SIG-M5 treated with dmso at 0.1 percent for 504 hours (cell line): ENCODE results near the gene RREB1.
"Not testable (repeated sequence)": the region's sequence is repeated elsewhere in the genome, so short reads cannot be mapped to it uniquely, and the experiment has no call there.

Source experiments
- DNase-seq: peaks from one replicate; lab custom pipeline; 2025; ENCODE audit not compliant: unreplicated experiment; lab: John Stamatoyannopoulos, UW

The RREB1 gene

GRCh38 chr6:7258231-7258763 is 150.5 kb downstream of the RREB1 start:
- DNase-seq, result no peak

DNA sequence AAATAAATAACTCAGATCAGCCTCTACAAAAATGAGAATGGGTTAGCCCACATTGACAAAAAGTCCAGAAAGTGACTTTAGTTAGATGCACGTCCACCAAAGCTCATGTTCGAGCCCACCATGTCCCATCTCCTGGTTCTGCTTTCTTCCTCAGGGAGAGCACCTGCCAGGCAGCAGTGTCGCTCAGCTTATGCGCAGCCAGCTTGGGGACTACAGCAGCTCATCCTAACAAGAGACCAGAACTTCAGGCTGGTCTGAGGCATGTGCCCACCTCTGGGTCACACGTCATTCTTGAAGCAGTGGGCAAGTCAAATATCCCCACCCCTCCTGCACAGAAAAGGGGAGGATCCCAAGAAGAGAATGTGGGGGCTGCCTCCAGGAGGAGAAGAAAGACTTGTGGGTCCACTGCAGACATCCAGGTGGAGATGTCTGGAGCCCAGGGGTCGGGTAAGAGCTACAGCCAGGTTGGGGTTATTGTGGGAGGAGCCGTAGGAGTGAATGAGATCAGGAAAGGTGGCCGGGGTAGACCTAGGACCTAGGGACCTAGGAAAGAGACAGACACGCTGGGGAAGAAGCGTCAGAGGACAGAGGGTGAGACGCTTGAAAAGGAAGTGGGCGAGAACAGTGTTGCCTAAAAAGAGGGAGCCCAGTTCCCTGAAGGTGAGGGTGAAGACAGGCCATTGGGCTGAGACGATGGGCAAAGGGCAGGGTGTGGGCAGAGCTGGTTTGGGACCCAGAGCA is 152.7 kb downstream of the RREB1 start:
- no peak for DNase-seq

DNA sequence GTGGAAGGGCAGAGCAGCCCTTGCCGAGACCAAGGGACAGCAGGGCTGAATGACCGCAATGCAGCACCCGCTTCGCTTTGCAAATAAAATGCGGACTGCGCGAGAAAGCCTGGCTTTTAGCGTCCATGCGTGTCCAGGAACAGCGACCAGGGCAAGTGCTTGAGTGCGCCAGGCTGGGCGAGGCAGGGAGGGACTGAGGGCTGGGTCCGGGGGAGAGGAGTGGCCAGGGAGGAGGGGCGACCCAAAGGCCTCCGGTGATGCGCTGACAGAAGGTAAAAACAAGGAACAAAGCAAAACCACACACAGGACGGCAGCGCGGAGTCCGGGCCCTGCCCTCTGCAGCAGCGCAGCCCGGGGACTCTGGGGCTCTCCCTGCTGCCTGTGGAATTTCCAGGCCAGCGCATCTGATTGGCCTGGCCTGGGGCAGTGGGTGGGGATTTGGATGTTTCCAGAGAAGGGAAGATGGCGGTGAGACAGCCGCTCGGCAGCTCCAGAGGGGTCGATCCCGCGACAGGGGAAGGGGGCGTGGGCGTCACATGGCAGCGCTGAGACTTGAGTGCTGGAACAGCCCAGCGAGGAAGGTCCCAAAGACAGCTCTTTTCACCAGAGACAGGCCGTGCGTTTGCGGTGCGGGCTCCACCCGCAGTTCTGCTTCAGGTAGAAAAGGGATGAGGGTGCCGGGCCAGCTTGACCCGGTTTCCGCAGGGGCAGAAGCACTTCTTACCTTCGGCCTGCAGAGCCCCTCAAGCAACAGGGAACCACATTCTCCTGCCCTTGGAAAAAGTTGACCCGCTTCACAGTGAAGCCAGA is 153.5 kb downstream of the RREB1 start:
- peak; percentile 85 for DNase-seq

GRCh38 chr6:7261852-7262461 is 154.2 kb downstream of the RREB1 start:
- DNase-seq, result no peak

DNA sequence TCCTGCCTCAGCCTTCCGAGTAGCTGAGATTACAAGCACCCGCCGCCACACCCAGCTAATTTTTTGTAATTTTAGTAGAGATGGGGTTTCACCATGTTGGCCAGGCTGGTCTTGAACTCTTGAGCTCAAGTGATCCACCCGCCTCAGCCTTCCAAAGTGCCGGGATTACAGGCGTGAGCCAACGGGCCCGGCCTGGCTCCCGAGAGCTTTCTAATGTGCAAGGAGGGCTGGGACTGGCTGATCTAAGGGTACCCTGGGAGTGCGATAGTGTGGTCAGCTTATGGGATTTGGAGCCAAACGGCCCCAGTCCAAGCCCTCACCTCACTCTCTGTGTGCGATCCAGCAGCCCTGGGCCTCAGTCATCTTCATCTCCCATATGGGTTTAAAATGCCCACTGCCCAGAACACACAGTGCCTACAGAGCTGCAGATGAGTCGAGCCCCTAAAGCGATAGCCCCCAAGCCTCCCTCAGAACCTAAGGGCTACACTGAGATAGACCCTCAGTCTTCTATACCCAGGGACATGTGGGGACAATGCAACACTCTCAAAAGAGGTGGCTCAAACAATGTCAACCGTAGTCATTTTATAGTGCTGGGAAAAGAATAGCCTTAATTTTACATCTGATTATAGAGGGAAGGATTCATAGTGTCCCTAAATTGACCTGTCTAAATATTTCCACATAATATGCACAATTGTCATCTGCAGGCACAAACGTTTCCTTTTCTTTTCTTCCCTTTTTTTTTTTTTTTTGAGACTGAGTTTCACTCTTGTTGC is 155.2 kb downstream of the RREB1 start:
- peak; percentile 62 for DNase-seq

- not testable (repeated sequence) for DNase-seq
Observed at GRCh38 chr6:7263519-7263805, 155.7 kb downstream of the RREB1 start.

DNA sequence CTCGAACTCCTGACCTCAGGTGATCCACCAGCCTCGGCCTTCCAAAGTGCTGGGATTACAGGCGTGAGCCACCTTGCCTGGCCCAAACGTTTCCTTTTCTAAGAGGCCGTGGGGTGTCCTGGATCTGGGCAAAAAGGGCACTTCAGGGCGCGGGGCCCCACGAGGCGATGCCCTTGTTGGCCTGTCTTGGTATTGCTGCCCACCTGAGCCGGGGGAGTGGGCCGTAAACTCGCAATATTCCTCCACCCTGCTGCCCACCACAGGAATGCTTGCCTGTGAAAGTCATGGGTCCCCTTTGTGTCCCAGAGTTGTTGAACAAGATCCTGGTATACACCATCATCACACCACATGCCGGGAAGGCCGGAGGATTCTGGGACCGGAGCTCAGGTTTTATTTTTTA is 156.3 kb downstream of the RREB1 start:
- no peak for DNase-seq

GRCh38 chr6:7264686-7265384 is 157.1 kb downstream of the RREB1 start:
- DNase-seq, result no peak

GRCh38 chr6:7265385-7265726 is 157.6 kb downstream of the RREB1 start:
- DNase-seq, result not testable (repeated sequence)

- DNase-seq, result no peak
Observed at GRCh38 chr6:7267071-7267465, 159.3 kb downstream of the RREB1 start.

GRCh38 chr6:7267466-7268091 is 159.8 kb downstream of the RREB1 start:
- peak; percentile 18 for DNase-seq

- DNase-seq, result no peak
Observed at GRCh38 chr6:7268362-7268761, 160.6 kb downstream of the RREB1 start.

- no peak for DNase-seq
Observed at GRCh38 chr6:7268816-7269555, 161.2 kb downstream of the RREB1 start.

DNA sequence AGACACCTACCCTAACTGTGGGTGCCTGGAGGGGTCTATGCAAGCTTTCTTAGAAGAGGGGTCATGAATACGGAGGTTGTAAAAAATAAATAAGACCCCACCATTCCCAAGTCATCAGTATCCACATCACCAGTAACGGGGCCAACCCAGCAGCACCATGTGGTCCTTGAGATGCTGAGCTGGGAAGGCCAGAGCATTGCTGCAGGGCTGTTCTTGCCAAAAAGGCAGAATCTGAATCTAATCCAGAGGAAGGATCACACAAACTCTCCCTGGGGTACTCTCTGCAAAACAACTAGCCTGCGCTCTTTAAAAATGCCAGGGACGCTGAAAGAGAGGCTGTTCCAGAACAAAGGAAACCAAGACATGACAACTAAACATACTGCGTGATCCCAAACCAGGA is 162.1 kb downstream of the RREB1 start:
- DNase-seq, result no peak

DNA sequence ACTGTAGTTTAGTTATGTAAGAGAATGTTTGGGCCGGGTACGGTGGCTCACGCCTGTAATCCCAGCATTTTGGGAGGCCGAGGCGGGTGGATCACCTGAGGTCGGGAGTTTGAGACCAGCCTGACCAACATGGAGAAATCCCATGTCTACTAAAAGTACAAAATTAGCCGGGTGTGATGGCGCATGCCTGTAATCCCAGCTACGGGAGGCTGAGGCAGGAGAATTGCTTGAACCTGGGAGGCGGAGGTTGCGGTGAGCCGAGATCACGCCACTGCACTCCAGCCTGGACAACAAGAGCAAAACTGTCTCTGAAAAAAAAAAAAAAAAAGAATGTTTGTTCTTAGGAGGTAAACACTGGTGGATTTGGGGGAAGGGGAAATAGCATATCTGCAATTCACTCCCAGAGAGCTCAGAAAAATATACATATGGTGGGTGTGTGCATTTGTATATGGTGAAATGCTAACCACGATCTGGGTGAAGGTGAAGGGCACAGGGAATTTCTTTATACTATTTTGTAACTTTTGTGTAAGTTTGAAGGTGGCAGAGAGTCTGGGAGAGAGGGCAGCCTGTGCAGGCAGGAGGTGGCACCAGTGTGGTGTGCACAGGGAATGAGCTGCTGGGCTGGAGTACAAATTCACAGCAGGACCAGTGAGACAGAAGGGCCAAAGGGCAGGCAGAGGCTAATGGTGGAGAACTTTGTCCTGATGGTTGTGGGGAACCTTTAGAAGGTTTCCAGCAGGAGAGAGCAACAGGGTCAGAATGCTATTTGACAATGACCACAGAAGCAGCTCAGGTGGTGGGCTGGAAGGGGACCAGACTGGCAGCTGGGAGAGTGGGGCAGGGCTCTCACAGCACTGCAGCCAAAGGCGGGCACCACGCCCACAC is 162.8 kb downstream of the RREB1 start:
- DNase-seq, result no peak

DNA sequence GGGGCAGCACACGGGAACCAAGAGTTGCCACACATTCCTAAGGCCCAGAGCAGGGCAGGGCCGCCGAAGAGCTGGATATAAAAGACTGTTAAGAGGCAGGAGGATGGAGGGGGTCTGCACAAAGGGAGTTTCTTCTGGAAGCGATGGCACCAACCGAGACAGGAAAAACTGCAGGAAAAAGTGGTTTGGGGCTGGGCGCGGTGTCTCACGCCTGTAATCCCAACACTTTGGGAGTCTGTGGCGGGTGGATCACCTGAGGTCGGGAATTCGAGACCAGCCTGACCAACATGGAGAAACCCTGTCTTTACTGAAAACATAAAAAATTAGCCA is 163.4 kb downstream of the RREB1 start:
- no peak for DNase-seq

GRCh38 chr6:7273709-7274108 is 165.9 kb downstream of the RREB1 start:
- DNase-seq, result no peak

DNA sequence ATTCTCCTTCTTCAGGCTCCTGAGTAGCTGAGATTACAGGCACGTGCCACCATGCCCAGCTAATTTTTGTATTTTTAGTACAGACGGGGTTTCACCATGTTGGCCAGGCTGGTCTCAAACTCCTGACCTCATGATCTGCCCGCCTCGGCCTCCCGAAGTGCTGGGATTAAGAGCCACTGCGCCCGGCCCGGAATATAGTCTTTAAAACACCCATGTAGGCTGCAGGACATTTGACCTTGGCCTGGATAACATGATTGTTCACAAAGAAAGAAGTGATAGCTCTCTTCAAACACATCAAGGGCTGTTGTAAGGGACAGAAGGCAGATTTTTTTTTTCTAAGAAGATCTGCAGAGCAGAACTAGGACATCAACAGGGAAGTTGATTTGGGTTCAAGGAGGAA is 166.8 kb downstream of the RREB1 start:
- not testable (repeated sequence) for DNase-seq

- DNase-seq, result no peak
Observed at GRCh38 chr6:7276199-7276524, 168.4 kb downstream of the RREB1 start.
